Measurements from ENCODE around the gene SORCS2. TPM values are rescaled to one million over a fixed set of nuclear protein-coding genes. Genes with fewer than 3 reads are reported as not detected.

Gene SORCS2
- total and polyA plus RNA-seq, 2 of the 4 experiments (the other 2 are of a cell fraction): 0.36 to 0.62 TPM

GRCh38 chr4:7668271-7668670, 475.9 kb downstream of the SORCS2 start:
- Histone ChIP-seq H4K5ac (ENCODE audit: low read depth, low read length) (no peak overlapping the region), H3K9me1 (ENCODE audit: insufficient read depth, low read length) (no peaks in the 10 kb centered on the region), H3K18ac (ENCODE audit: low read depth, low read length) (no peak overlapping the region), H2AK5ac (ENCODE audit: low read depth, low read length) (no peak overlapping the region), H3K4me1 (ENCODE audit: control insufficient read depth, insufficient read depth, low read length) (no peaks in the 10 kb centered on the region), H2AK9ac (replicated peaks; ENCODE audit: low read depth, low read length, poor library complexity) (no peak overlapping the region), H3K79me1 (ENCODE audit: low read depth in 1 of 2, low read length in 2 of 2) (no peaks in the 10 kb centered on the region), H2BK5ac (ENCODE audit: low read depth, low read length, poor library complexity, severe bottlenecking) (no peak overlapping the region), H4K91ac (ENCODE audit: insufficient read depth, low read depth, low read length) (no peak overlapping the region), H3K9me3 (ENCODE audit: control insufficient read depth, insufficient read depth, low read length) (0 out of 2 replicates have a peak, but pooled peaks cover 2% of the 10 kb centered on the region), H3K23ac (ENCODE audit: low read depth, low read length) (no peak overlapping the region), H2AFZ (replicated peaks; ENCODE audit: low read length, poor library complexity) (no peak overlapping the region), H2BK20ac (ENCODE audit: low read depth, low read length) (no peak overlapping the region), H3K4me3 (ENCODE audit: insufficient read depth, low read depth, low read length) (no peak overlapping the region), H3K4ac (ENCODE audit: low read depth, low read length) (no peak overlapping the region), H3K14ac (replicated peaks; ENCODE audit: low read depth, low read length) (no peak overlapping the region), H3K56ac (ENCODE audit: extremely low read depth, insufficient read depth, low read length) (no peak overlapping the region), H3K36me3 (ENCODE audit: control insufficient read depth, insufficient read depth, low read length) (no peaks in the 10 kb centered on the region), H3K27ac (ENCODE audit: insufficient read depth, low read length) (no peak overlapping the region), H2BK120ac (ENCODE audit: low read depth, low read length) (no peak overlapping the region), H3K9ac (ENCODE audit: low read depth, low read length) (no peak overlapping the region), H3K27me3 (ENCODE audit: control insufficient read depth, insufficient read depth, low read length) (peaks cover 58% of the 10 kb centered on the region), H2BK15ac (ENCODE audit: low read depth, low read length) (no peak overlapping the region), H4K20me1 (ENCODE audit: insufficient read depth, low read length) (no peaks in the 10 kb centered on the region), H4K8ac (ENCODE audit: low read depth in 2 of 2, low read length in 2 of 2) (no peak overlapping the region), H3K4me2 (ENCODE audit: low read depth, low read length) (no peak overlapping the region)
- intact Hi-C loops (cut with micrococcal nuclease): no loop called here
- CTCF ChIA-PET: no interaction called here
- no peak for DNase-seq
- WGBS, 2 experiments (ENCODE audit: extremely low coverage in 2 of 2, insufficient read length in 1 of 2): 57% methylated on average over 1 of the region's 4 CpGs; no CpG with 5 or more reads in 1 of the 2 experiments
- in situ Hi-C loops (cut with MboI; ENCODE audit: low sequenced_read_pairs): no loop called here
- POLR2A ChIA-PET (ENCODE audit: unreplicated experiment): no interaction called here
- BruUV-seq (replicated peaks): no TSS peak
- TF ChIP-seq CHD1 (IDR thresholded peaks at IDR 0.05; ENCODE audit: low read depth, low read length) (no peak), FOS (IDR thresholded peaks at IDR 0.05; ENCODE audit: low read depth, low read length) (no peak), USF2 (IDR thresholded peaks at IDR 0.05; ENCODE audit: low read depth, low read length) (no peak), MAFK (IDR thresholded peaks at IDR 0.05; ENCODE audit: low read depth, low read length) (no peak), RAD21 (IDR thresholded peaks at IDR 0.05; ENCODE audit: low read length) (no peak), RCOR1 (IDR thresholded peaks at IDR 0.05; ENCODE audit: insufficient replicate concordance, low read length) (no peak), RFX5 (IDR thresholded peaks at IDR 0.05; ENCODE audit: low read depth, low read length) (no peak), NFE2L2 (IDR thresholded peaks at IDR 0.05; ENCODE audit: low read depth, low read length) (no peak), MAZ (IDR thresholded peaks at IDR 0.05; ENCODE audit: borderline replicate concordance, low read depth, low read length) (no peak), MXI1 (IDR thresholded peaks at IDR 0.05; ENCODE audit: borderline replicate concordance, low read depth, low read length) (no peak), SMC3 (IDR thresholded peaks at IDR 0.05; ENCODE audit: low read depth, low read length) (no peak), ELK1 (IDR thresholded peaks at IDR 0.05; ENCODE audit: borderline replicate concordance, low read depth, low read length) (no peak), CTCF (conservative IDR thresholded peaks at IDR 0.05; ENCODE audit: low read depth, low read length) (no peak), CEBPB (IDR thresholded peaks at IDR 0.05; ENCODE audit: low read depth, low read length) (no peak), BHLHE40 (IDR thresholded peaks at IDR 0.05; ENCODE audit: low read depth, low read length) (no peak), POLR2A (IDR thresholded peaks at IDR 0.05; ENCODE audit: low read depth, low read length) (no peak)
- dilution Hi-C loops (cut with HindIII; ENCODE audit: low sequenced_read_pairs, unreplicated experiment): no loop called here
- ATAC-seq (ENCODE audit: low read depth): no peak
